Measurements from ENCODE around the gene FES. TPM values are rescaled to one million over a fixed set of nuclear protein-coding genes. Genes with fewer than 3 reads are reported as not detected.
A peak's percentile ranks its signal among the peaks of the same experiment; 100 is the strongest.

Gene FES
- polyA plus RNA-seq, 2 of the 4 experiments (the other 2 are of a cell fraction): 0.39 to 0.50 TPM

DNA sequence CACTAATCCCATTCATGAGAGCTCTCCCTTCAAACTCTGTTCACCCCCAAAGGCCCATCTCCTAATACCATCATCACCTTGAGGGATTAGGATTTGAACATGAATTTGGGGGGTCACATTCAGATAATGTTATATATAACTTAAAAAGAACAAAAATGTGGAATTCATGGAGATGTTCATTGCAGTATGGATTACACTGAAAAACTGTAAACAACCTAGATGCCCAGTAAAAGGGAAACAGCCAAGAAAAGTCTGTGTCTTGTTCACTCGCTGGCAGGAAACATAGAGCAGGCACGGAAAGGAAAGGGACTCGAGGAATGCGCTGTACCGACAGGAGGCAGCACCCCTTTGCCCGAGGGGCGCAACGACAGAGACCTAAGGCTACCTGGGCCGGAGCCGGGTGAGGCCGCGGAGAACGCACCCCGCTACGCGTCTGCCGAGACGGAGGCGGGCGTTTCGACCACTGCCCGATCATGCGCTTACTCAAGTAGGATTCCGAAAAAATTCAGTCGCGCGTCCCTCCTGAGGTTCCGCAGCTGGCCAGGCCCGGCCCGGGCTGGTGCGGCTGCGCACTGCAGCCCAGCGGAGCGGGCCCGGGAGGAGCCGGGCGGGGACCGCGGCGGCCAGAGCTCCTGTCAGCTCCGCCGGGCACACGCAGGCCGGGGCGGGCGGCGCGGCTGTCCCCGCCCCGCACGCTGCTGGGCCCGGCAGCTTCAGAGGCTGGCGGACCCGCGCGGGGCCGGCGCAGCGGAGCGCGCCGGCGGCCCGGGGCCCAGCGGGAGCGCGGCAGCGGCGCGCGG lies 17.9 kb downstream of the FES start (continued):
- TF ChIP-seq RAD21 (conservative IDR thresholded peaks at IDR 0.05 in 1 of 2, IDR thresholded peaks at IDR 0.05 in 1 of 2) (peak; percentile 25 to 59; a peak in 4 of 5 replicates), HOXA7 (CRISPR knock-in tag; IDR thresholded peaks at IDR 0.05) (no peak), SMC3 (IDR thresholded peaks at IDR 0.05) (peak; percentile 68), FOSL2 (IDR thresholded peaks at IDR 0.05) (no peak), FOSL2 (CRISPR knock-in tag; IDR thresholded peaks at IDR 0.05) (no peak), HOXB5 (CRISPR knock-in tag; IDR thresholded peaks at IDR 0.05) (no peak), EHMT2 (IDR thresholded peaks at IDR 0.05; ENCODE audit: low read depth) (no peak), ESRRA (IDR thresholded peaks at IDR 0.05; ENCODE audit: borderline replicate concordance, low read length) (no peak), ZNF302 (CRISPR knock-in tag; IDR thresholded peaks at IDR 0.05) (no peak), JUNB (IDR thresholded peaks at IDR 0.05) (no peak), HEYL (CRISPR knock-in tag; IDR thresholded peaks at IDR 0.05) (no peak), ZSCAN20 (CRISPR knock-in tag; IDR thresholded peaks at IDR 0.05) (no peak), RARB (CRISPR knock-in tag; IDR thresholded peaks at IDR 0.05) (no peak), KDM1A (IDR thresholded peaks at IDR 0.05; ENCODE audit: low read depth) (no peak), TP53 (CRISPR knock-in tag; IDR thresholded peaks at IDR 0.05) (no peak), HDAC2 (IDR thresholded peaks at IDR 0.05) (no peak), PHF8 (IDR thresholded peaks at IDR 0.05; ENCODE audit: borderline replicate concordance, low read depth) (peak; percentile 74), CEBPB (IDR thresholded peaks at IDR 0.05) (no peak), HOXB13 (CRISPR knock-in tag; IDR thresholded peaks at IDR 0.05; ENCODE audit: low read depth) (no peak), BHLHE40 (IDR thresholded peaks at IDR 0.05; ENCODE audit: low read depth, low read length) (no peak), CHD2 (IDR thresholded peaks at IDR 0.05; ENCODE audit: low read length, partially characterized antibody) (no peak), POLR2AphosphoS2 (conservative IDR thresholded peaks at IDR 0.05; ENCODE audit: low read length) (no peak), MAZ (IDR thresholded peaks at IDR 0.05; ENCODE audit: borderline replicate concordance, low read depth, low read length) (no peak), CBX8 (IDR thresholded peaks at IDR 0.05) (no peak), GATA3 (IDR thresholded peaks at IDR 0.05; ENCODE audit: borderline replicate concordance) (no peak; the same call in 1 of the 2 replicates)
- TF ChIP-seq, protein P1, sequence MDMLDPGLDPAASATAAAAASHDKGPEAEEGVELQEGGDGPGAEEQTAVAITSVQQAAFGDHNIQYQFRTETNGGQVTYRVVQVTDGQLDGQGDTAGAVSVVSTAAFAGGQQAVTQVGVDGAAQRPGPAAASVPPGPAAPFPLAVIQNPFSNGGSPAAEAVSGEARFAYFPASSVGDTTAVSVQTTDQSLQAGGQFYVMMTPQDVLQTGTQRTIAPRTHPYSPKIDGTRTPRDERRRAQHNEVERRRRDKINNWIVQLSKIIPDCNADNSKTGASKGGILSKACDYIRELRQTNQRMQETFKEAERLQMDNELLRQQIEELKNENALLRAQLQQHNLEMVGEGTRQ (IDR thresholded peaks at IDR 0.05): no peak
- TF ChIP-seq, protein P2, sequence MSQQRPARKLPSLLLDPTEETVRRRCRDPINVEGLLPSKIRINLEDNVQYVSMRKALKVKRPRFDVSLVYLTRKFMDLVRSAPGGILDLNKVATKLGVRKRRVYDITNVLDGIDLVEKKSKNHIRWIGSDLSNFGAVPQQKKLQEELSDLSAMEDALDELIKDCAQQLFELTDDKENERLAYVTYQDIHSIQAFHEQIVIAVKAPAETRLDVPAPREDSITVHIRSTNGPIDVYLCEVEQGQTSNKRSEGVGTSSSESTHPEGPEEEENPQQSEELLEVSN (IDR thresholded peaks at IDR 0.05; ENCODE audit: borderline replicate concordance, low read depth): peak; percentile 42; the same call in 1 of the 2 replicates
- TF ChIP-seq, protein P3, sequence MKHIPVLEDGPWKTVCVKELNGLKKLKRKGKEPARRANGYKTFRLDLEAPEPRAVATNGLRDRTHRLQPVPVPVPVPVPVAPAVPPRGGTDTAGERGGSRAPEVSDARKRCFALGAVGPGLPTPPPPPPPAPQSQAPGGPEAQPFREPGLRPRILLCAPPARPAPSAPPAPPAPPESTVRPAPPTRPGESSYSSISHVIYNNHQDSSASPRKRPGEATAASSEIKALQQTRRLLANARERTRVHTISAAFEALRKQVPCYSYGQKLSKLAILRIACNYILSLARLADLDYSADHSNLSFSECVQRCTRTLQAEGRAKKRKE (CRISPR knock-in tag; IDR thresholded peaks at IDR 0.05; ENCODE audit: low read depth): no peak
- TF ChIP-seq, protein P4, sequence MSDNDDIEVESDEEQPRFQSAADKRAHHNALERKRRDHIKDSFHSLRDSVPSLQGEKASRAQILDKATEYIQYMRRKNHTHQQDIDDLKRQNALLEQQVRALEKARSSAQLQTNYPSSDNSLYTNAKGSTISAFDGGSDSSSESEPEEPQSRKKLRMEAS (IDR thresholded peaks at IDR 0.05): peak; percentile 72
